A549 (cell line): ENCODE data around the gene PARD3B.

Experiments
- JUNB ChIP-seq: fragments of >200 bp; sonication (Bioruptor Twin); formaldehyde crosslinking; IDR thresholded peaks from 2 replicates; pipeline ENCODE4 v1.6.1; 2016
- RFX5 ChIP-seq: fragments of 450-650 bp; IDR thresholded peaks from 2 replicates; pipeline ENCODE4 v1.7.1; 2014; ENCODE audit warnings: antibody characterized with exemption, mild to moderate bottlenecking, moderate library complexity
- SREBF2 ChIP-seq: fragments of 450-650 bp; IDR thresholded peaks from 2 replicates; pipeline ENCODE4 v1.6.1; 2014; ENCODE audit warnings: mild to moderate bottlenecking, moderate library complexity
- TFCP2L1 ChIP-seq: fragments of 250-450 bp; sonication (Bioruptor Pico); IDR thresholded peaks from 2 replicates; pipeline ENCODE4 v1.5.0; 2021; ENCODE audit warnings: mild to moderate bottlenecking
- TF ChIP-seq, protein P1 (sequence below): fragments of >200 bp; sonication (Bioruptor Twin); formaldehyde crosslinking; IDR thresholded peaks from 3 replicates; pipeline ENCODE4 v1.5.1; 2016
- TF ChIP-seq, protein P2 (sequence below): IDR thresholded peaks from 2 replicates; pipeline ENCODE4 v1.6.1; 2012

DNA sequence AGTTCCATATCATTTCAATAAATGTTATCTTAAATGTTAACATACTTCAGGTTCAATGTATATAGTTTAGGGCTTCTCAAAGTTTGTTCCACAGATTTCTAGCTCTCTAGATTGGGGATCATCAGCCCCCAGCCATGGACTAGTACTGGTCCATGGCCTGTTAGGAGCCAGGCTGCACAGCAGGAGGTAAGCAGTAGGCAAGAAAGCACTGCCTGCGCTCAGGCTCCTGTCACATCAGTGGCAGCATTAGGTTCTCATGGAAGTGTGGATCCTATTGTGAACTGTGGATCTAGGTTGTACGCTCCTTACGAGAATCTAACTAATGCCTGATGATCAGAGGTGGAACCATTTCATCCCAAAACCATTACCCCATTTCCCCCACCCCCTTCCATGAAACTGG is 531.1 kb downstream of the PARD3B start:
- TF ChIP-seq, protein P1, sequence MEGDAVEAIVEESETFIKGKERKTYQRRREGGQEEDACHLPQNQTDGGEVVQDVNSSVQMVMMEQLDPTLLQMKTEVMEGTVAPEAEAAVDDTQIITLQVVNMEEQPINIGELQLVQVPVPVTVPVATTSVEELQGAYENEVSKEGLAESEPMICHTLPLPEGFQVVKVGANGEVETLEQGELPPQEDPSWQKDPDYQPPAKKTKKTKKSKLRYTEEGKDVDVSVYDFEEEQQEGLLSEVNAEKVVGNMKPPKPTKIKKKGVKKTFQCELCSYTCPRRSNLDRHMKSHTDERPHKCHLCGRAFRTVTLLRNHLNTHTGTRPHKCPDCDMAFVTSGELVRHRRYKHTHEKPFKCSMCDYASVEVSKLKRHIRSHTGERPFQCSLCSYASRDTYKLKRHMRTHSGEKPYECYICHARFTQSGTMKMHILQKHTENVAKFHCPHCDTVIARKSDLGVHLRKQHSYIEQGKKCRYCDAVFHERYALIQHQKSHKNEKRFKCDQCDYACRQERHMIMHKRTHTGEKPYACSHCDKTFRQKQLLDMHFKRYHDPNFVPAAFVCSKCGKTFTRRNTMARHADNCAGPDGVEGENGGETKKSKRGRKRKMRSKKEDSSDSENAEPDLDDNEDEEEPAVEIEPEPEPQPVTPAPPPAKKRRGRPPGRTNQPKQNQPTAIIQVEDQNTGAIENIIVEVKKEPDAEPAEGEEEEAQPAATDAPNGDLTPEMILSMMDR = no peak
- TF ChIP-seq RFX5 (no peak), JUNB (no peak), TFCP2L1 (CRISPR knock-in tag) (no peak), SREBF2 (no peak)
- TF ChIP-seq, protein P2, sequence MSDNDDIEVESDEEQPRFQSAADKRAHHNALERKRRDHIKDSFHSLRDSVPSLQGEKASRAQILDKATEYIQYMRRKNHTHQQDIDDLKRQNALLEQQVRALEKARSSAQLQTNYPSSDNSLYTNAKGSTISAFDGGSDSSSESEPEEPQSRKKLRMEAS = no peak
